Measurements from ENCODE around the gene TMUB2.

The TMUB2 gene

DNA sequence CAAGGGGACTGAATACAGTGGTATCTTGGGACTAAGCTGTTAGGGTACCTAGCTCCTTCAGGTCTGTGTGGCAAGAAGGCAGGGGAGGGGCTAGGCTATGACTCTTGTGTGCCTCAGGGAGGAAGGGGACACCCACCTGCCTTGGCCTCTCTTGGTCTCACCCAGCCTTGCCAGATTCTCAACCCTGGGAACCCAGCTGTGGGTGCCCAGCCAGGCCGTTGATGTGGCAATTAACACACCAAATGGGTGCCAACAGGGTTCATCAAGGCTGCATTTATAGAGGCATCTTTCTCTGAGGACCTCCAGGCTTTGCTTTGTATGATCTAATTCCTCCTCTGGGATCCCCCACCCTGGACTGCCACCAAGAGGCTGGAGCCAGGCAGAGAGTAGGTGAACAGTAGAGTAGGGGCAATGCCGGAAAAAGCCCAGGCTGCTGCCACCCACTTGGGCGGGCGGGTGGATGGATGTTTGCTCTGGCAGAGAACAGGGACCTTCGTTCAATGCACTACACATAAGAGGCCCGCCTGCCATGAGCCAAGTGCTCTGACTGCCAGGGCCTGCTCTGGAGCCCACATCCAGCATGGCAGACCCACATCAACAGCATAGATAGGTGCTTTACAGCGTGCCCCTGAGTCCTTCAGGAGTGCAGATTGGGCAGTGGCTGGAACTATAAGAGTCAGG, 19.5 kb upstream of the TMUB2 start:
- TF ChIP-seq EZH2phosphoT487 (IDR thresholded peaks at IDR 0.05; ENCODE audit: low read depth) = no peak
- TF ChIP-seq CTCF (IDR thresholded peaks at IDR 0.05; ENCODE audit: low read depth, low read length) = no peak
- H2AFZ ChIP-seq (ENCODE audit: low read depth, low read length) = no peak overlapping the region
- H3K9ac ChIP-seq (ENCODE audit: low read length) = no peak overlapping the region
- H3K36me3 ChIP-seq (replicated peaks; ENCODE audit: low read depth, low read length) = no peaks in the 10 kb centered on the region
- no peaks in the 10 kb centered on the region for H3K9me3 ChIP-seq (ENCODE audit: insufficient read depth, low read length)
- H3K79me2 ChIP-seq (ENCODE audit: low read length) = no peaks in the 10 kb centered on the region
- H4K20me1 ChIP-seq (ENCODE audit: insufficient read depth, low read length) = no peaks in the 10 kb centered on the region
- H3K27ac ChIP-seq (ENCODE audit: low read length) = no peak overlapping the region
- peaks cover 17% of the 10 kb centered on the region for H3K4me1 ChIP-seq (ENCODE audit: low read length)
- no peaks in the 10 kb centered on the region; the same call in 1 of the 2 replicates for H3K27me3 ChIP-seq (ENCODE audit: low read depth, low read length)
- H3K4me3 ChIP-seq (ENCODE audit: low read length) = no peak overlapping the region
- H3K4me2 ChIP-seq (ENCODE audit: low read length) = no peak overlapping the region

DNA sequence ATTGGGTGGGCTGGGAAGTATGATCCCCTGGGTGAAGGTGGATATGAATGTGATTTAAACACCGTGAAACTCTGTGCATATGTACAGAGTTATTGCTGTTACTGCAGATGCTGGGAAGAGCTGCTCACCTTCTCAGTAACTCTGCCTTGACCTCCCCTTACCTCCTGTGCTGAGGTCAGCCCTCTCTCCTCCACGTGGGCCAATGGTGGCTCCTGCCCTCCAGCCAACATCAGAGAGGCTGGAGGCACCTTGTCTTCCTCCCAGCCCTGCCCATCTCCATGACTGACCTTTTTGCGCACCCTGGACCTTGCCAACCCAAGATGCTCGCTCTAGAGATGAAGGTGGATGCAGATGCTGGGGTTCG, 16.7 kb upstream of the TMUB2 start:
- no peak overlapping the region for H3K4me3 ChIP-seq (ENCODE audit: low read length)
- no peaks in the 10 kb centered on the region for H3K36me3 ChIP-seq (replicated peaks; ENCODE audit: low read depth, low read length)
- H3K27me3 ChIP-seq (ENCODE audit: low read depth, low read length) = no peaks in the 10 kb centered on the region; the same call in 1 of the 2 replicates
- H2AFZ ChIP-seq (ENCODE audit: low read depth, low read length) = no peak overlapping the region
- H3K27ac ChIP-seq (ENCODE audit: low read length) = no peak overlapping the region
- H3K4me1 ChIP-seq (ENCODE audit: low read length) = peaks cover 17% of the 10 kb centered on the region
- H3K4me2 ChIP-seq (ENCODE audit: low read length) = peak overlapping the region; percentile 38; the same call in 1 of the 2 replicates
- H3K9me3 ChIP-seq (ENCODE audit: insufficient read depth, low read length) = no peaks in the 10 kb centered on the region
- no peaks in the 10 kb centered on the region for H4K20me1 ChIP-seq (ENCODE audit: insufficient read depth, low read length)
- no peaks in the 10 kb centered on the region for H3K79me2 ChIP-seq (ENCODE audit: low read length)
- H3K9ac ChIP-seq (ENCODE audit: low read length) = no peak overlapping the region
- TF ChIP-seq CTCF (IDR thresholded peaks at IDR 0.05; ENCODE audit: low read depth, low read length) (no peak), EZH2phosphoT487 (IDR thresholded peaks at IDR 0.05; ENCODE audit: low read depth) (no peak)

DNA sequence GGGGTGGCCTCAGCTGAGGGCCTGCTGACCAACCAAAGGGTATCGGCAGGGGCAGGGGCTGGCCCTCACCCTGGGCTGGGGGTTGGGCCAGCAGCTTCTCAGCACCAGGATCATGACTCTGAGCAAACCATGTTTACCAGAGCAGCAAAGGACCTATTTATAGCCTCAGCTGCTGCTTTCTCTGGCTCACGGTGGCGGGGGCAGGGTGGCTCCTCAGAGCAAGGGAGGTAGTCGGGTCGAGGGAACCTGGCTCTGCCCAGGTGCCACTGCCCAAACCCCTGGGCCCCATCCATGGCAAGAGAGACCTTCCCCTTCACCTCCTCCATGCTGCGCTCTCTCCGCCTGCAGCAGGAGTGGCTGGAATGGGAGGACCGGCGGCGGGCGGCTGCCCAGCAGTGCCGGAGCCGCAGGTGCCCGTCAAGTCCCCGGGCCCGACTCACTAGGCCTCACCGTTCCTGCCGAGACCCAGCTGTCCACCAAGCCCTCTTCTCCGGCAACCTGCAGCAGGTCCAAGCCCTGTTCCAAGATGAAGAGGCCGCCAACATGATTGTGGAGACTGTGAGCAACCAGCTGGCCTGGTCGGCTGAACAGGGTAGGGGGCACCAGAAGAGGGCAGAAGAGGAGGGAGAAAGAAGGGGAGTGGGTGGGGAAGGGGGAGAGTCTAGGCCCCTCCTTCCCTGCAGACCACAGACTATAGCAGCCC, 16.1 kb upstream of the TMUB2 start, which contains the start of gene ASB16:
Gene ASB16 (plus strand): TSS at position 206 of the 703 bp plus-strand sequence. CDS start 86 bp downstream, at position 292.
- Histone ChIP-seq H3K4me3 (ENCODE audit: low read length) (peak within 1 kb of the TSS; percentile 6; the same call in 1 of the 2 replicates), H3K36me3 (replicated peaks; ENCODE audit: low read depth, low read length) (no peaks in the 10 kb centered on the region), H3K27ac (ENCODE audit: low read length) (no peak within 1 kb of the TSS), H3K27me3 (ENCODE audit: low read depth, low read length) (no peaks in the 10 kb centered on the region; the same call in 1 of the 2 replicates), H4K20me1 (ENCODE audit: insufficient read depth, low read length) (no peaks in the 10 kb centered on the region), H3K9ac (ENCODE audit: low read length) (no peak within 1 kb of the TSS), H3K79me2 (ENCODE audit: low read length) (no peaks in the 10 kb centered on the region), H3K4me1 (ENCODE audit: low read length) (peaks cover 17% of the 10 kb centered on the region), H3K4me2 (ENCODE audit: low read length) (peak within 1 kb of the TSS; percentile 38), H2AFZ (ENCODE audit: low read depth, low read length) (no peak within 1 kb of the TSS), H3K9me3 (ENCODE audit: insufficient read depth, low read length) (no peaks in the 10 kb centered on the region)
- TF ChIP-seq EZH2phosphoT487 (IDR thresholded peaks at IDR 0.05; ENCODE audit: low read depth) (no peak), CTCF (IDR thresholded peaks at IDR 0.05; ENCODE audit: low read depth, low read length) (no peak; the same call in 1 of the 2 replicates)

DNA sequence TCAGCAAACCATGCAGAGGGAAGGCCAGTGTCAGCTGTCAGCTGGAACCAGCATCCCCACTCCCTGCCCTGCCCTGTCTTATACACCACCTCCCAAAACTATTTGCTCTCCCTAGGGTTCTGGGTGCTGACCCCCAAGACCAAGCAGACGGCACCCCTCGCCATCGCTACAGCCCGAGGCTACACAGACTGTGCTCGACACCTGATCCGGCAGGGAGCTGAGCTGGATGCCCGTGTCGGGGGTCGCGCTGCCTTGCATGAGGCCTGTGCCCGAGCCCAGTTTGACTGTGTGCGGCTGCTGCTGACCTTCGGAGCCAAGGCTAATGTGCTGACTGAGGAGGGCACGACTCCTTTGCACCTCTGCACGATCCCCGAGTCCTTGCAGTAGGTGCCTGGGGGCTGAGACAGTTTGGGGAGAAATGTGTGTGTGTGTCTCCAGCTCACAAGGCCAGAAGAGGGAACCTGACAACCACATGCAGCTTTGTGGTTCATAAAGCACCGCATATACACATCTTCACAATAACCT, 14.8 kb upstream of the TMUB2 start:
- peaks cover 3% of the 10 kb centered on the region for H3K36me3 ChIP-seq (replicated peaks; ENCODE audit: low read depth, low read length)
- no peaks in the 10 kb centered on the region for H3K79me2 ChIP-seq (ENCODE audit: low read length)
- no peak overlapping the region for H3K4me3 ChIP-seq (ENCODE audit: low read length)
- H3K4me1 ChIP-seq (ENCODE audit: low read length) = peaks cover 17% of the 10 kb centered on the region
- H3K27ac ChIP-seq (ENCODE audit: low read length) = no peak overlapping the region
- TF ChIP-seq CTCF (IDR thresholded peaks at IDR 0.05; ENCODE audit: low read depth, low read length) (no peak), EZH2phosphoT487 (IDR thresholded peaks at IDR 0.05; ENCODE audit: low read depth) (no peak)
- H3K4me2 ChIP-seq (ENCODE audit: low read length) = no peak overlapping the region
- no peaks in the 10 kb centered on the region; the same call in 1 of the 2 replicates for H3K27me3 ChIP-seq (ENCODE audit: low read depth, low read length)
- H4K20me1 ChIP-seq (ENCODE audit: insufficient read depth, low read length) = no peaks in the 10 kb centered on the region
- no peak overlapping the region for H3K9ac ChIP-seq (ENCODE audit: low read length)
- no peak overlapping the region for H2AFZ ChIP-seq (ENCODE audit: low read depth, low read length)
- H3K9me3 ChIP-seq (ENCODE audit: insufficient read depth, low read length) = no peaks in the 10 kb centered on the region
